Erythroblast (primary cell): Measurements from ENCODE around the gene PPM1J.

ENCODE experiments used
- DNase-seq, 2 experiments: peaks; one replicate each; lab custom pipeline; 2025; lab: John Stamatoyannopoulos, UW
- GATA1 ChIP-seq: IDR thresholded peaks from 2 replicates; pipeline ENCODE4 v1.6.1; 2011; ENCODE audit warnings: low read depth, mild to moderate bottlenecking, control low read depth, low read length, moderate library complexity
- POLR2A ChIP-seq: IDR thresholded peaks from 2 replicates; pipeline ENCODE4 v1.6.1; 2011; ENCODE audit warnings: mild to moderate bottlenecking, low read length

PPM1J gene

GRCh38 chr1:112674986-112675727 lies 40.0 kb downstream of the PPM1J start:
- no peak for TF ChIP-seq GATA1
- TF ChIP-seq POLR2A, result no peak
- DNase-seq, result peak; percentile 78 to 86

DNA sequence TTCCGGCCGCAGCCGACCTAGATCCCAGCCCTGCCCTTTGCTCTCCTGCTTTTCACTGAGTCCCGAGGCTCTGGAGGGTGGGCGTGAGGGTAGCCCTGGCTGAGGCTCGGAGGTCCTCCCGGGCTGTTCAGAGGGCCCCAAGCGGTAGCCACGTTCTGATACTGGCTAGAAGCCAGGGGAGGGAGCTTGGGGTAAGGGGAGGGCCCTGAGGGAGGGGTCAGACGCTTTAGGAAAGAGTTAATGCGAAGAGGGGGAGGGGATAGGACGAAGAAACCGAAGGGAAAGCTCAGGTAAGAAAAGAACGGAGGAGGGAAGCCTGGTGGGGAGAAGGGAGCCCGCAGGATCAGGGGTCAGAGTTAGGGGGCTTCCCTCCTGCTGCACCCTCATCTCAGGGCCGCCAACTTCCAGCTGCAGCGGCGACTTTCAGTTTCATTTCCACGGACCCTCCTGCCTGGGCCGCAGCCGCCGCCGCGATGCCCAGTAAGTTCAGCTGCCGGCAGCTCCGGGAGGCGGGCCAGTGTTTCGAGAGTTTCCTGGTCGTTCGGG lies 40.6 kb downstream of the PPM1J start, which contains the start of gene MOV10:
TSS of gene MOV10 (plus strand) at position 220 of the 546 bp plus-strand sequence. CDS start at position 474, 254 bp downstream.
- peak; percentile 81 to 87 for DNase-seq
- TF ChIP-seq GATA1, result no peak
- peak; percentile 32 for TF ChIP-seq POLR2A

DNA sequence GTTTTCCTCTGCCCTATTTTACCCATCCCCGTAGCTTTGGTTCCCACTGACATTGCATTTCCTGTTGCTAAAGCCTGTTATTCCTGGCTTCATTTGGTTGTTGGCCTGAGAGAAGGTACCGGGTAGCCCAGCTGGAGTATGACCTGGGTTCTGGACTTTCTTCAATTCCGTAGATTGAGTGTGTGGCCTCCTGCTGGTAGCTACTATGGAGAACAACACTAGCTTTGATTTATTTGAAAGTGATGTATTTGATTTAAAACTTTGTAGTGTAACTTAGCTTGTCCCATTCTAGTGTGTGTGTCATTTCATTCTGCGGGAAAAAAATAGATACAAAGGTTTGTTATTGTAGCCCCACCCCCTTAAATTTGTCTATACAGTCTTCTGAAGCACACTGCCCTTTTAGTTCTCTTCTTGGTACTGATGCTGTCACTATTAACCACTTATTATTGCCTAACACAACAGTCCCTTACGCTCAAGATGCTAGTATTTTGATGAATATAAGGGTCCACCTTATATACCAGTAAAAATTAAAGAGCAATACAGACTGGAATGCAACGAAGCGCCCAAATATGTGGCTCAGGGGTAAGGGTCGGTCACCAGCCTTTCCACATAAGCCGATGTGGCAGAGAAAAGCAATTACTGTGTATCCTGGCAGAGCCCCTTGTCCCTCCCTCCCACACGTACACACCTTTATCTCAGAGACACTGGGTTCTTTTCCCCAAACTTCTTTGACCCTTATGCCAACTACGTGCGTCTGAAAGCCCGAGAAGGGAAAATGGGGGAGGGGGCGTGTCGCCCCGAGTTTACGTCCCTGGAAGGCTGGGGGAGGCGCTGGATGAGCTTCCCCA lies 41.3 kb downstream of the PPM1J start:
- DNase-seq, result peak; percentile 51 to 57
- no peak for TF ChIP-seq GATA1
- TF ChIP-seq POLR2A, result no peak

DNA sequence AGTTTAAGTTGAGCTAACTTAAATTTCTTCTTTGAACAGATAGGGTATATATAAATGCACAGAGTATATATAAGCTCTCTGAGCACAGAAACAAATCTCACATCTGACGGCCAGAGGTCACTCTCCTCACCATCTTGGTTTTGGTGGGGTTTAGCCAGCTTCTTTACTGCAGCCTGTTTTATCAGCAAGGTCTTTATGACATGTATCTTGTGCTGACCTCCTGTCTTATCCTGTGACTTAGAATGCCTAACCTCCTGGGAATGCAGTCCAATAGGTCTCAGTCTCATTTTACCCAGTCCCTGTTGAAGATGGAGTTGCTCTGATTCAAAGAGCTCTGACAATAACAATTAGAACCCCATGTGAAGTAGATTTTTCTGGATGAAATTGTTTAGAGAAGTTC lies 42.3 kb downstream of the PPM1J start:
- DNase-seq, result no peak
- TF ChIP-seq POLR2A, result no peak
- no peak for TF ChIP-seq GATA1

DNA sequence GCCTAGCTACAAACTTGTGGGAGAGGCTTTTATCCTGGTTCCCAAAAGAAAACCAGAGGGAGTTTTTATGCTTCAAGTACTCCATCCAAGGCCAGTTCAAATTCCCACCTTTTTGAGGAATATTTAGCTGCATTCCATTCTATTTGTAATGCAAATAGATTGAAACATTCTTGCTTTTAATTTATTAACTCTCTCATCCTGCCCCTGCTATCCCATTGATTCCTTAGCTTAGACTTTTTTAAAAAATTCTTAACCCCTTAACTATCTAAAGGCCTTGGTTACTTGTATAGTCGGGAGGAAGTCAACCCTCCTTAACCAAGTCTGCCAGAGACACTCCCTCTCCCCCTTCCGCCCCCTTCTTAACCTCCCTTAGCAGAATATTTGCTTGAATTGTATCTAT lies 43.1 kb downstream of the PPM1J start:
- DNase-seq, result no peak
- TF ChIP-seq POLR2A (no peak), GATA1 (no peak)

DNA sequence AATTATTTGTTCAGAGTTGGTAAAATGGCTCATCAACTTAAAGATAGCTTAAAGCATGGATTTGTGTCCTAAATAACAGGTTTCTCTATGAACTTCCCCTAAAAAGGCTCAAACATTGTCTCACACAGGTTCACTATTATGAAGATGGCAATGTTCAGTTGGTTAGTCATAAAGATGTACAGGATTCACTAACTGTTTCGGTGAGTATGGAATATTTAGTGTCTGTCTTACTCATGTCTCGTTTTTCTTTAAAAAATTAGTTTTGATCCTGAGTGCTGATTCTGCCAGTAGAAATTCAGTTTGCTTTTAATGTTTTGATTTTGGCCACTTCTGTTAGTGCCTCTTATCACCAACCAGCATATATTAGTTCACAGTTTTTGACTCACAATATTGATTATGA lies 48.2 kb downstream of the PPM1J start:
- no peak for DNase-seq
- TF ChIP-seq GATA1 (no peak), POLR2A (no peak)

DNA sequence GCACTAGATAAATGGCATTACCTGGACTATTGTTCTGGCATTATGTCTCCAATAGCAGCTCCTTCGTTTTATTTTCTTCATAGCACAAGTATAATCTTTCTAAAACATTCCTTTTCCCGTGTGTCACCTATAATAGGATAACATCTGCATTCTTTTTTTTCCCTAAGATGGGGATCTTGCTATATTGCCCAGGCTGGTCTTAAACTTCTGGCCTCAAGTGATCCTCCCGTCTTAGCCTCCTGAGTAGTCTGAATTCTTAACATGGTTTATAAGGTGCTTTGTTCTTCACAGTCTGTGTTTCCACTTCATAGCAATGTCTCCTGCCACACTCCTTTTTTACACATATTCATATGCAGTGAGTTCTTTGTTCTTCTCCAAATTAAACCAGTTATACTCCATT lies 49.3 kb downstream of the PPM1J start:
- no peak for TF ChIP-seq GATA1
- TF ChIP-seq POLR2A, result no peak
- DNase-seq, result no peak
